Body of pancreas (tissue), 4 donors: Measurements from ENCODE around the gene DNAJC3.

ENCODE experiments used
- CTCF ChIP-seq, 7 experiments: fragments of 450-650 bp in 4 of 7; fragments of 200-600 bp in 3 of 7; sonication (generic) in 3 of 7; IDR thresholded peaks; one replicate each; pipeline ENCODE4 v1.5.1; 2016 to 2019; ENCODE audit warnings: antibody characterized with exemption in 7 of 7
- POLR2A ChIP-seq, 3 donors: fragments of 450-650 bp; IDR thresholded peaks; one replicate each; pipeline ENCODE4 v1.6.1; 2016; ENCODE audit warnings: antibody characterized with exemption in 3 of 3, mild to moderate bottlenecking in 2 of 3

DNA sequence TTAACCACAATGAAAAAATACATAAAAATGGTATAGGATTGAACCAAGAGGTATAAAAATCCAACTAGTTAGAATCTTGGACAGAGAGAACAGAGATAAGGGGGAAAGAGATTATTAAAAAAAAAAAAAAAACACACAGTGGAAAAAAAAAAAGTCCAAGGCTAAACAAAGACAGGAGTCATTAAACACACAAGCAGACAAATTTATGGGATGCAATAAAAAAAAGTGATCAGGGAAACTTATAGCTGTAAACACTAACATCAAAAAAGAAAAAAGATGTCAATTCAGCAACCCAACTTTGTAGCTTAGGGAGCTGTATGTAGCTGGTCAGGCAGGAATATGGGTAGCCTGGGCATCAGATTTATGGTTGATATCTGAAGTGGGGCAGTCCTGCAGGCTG, 129.0 kb downstream of the DNAJC3 start:
- TF ChIP-seq CTCF (IDR thresholded peaks at IDR 0.05) (no peak), POLR2A (IDR thresholded peaks at IDR 0.05) (no peak)
